HAP-1 (cell line): ENCODE measurements around the gene LBP.

ENCODE experiments used
- DNase-seq, 2 experiments: peaks; one replicate each; pipeline ENCODE4 v3.0.0-alpha.2; 2016 to 2020; ENCODE audit warnings: low spot score in 2 of 2
- H3K27me3 ChIP-seq: fragments of 250-450 bp; sonication (Bioruptor Pico); 2 replicates; pipeline ENCODE4 v1.5.1; 2020; ENCODE audit warnings: low read depth, mild to moderate bottlenecking, moderate library complexity
- H3K36me3 ChIP-seq: fragments of 250-450 bp; sonication (Bioruptor Pico); replicated peaks from 2 replicates; pipeline ENCODE4 v1.5.1; 2020; ENCODE audit warnings: mild to moderate bottlenecking
- H3K4me1 ChIP-seq: fragments of 250-450 bp; sonication (Bioruptor Pico); 2 replicates; pipeline ENCODE4 v1.5.1; 2020; ENCODE audit warnings: mild to moderate bottlenecking
- H3K4me3 ChIP-seq: fragments of 250-450 bp; sonication (Bioruptor Pico); 2 replicates; pipeline ENCODE4 v1.5.1; 2020; ENCODE audit warnings: mild to moderate bottlenecking, moderate library complexity
- H3K9me3 ChIP-seq: fragments of 250-450 bp; sonication (Bioruptor Pico); 2 replicates; pipeline ENCODE4 v1.5.1; 2020; ENCODE audit warnings: mild to moderate bottlenecking, moderate library complexity
- in situ Hi-C: fragments of 300-500 bp; cut with MboI; formaldehyde crosslinking; loops from 3 replicates; pipeline ENCODE4 v1.14.3; 2020; ENCODE audit warnings: low sequenced_read_pairs, inconsistent platforms, mixed read lengths

Gene LBP

DNA sequence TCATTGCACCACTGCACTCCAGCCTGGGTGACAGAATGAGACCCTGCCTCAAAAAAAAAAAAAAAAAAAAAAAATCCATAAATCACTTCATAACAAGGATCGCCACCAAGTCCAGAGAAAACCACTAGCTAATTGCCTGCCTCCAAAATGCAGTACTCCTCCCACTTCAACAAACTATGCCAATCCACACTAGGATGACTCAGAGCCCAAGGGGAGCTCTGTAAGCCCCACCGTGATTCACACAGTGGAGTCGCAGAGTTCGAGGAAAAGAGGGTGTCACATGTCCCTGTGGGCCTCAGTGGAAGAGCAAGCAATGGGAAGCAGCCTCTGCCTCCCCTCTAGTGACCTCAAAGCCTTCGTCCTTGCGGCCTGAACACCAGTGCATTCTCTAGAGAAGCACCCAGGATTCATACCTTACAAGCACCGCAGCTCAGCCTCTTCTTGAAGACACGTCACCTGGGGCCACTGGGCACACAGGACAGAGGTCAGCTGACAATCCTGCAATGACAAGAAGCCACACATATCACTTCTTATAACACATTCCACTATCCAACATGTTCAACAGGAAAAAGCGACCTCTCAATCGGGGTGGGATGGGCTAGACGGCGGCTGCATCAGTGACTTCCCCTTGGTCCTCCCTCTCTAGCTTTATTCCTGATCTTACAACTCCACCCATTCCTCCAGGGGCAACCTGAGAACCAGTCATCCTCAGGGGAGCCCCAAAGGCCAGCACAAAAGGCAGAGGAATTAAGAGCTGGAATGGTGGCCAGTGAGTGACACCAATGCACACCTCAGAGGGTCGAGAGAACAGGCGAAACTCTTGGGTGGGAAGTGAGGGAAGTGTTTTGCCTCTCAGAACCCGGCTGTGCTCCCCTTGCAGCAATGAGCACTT, 80.0 kb downstream of the LBP start:
- Histone ChIP-seq H3K4me3 (no peak overlapping the region), H3K36me3 (peaks cover 99% of the 10 kb centered on the region), H3K27me3 (no peaks in the 10 kb centered on the region), H3K4me1 (no peaks in the 10 kb centered on the region), H3K9me3 (no peaks in the 10 kb centered on the region)
- in situ Hi-C loops, result no loop called here
- no peak for DNase-seq
